UCSD-AML1 (cell line): ENCODE results near the gene SND1.
"Not testable (repeated sequence)": the region's sequence is repeated elsewhere in the genome, so short reads cannot be mapped to it uniquely, and the experiment has no call there.

Experiments
- DNase-seq: peaks from one replicate; lab custom pipeline; 2025; ENCODE audit not compliant: unreplicated experiment; lab: John Stamatoyannopoulos, UW

The SND1 gene

GRCh38 chr7:127953423-127954356 lies 301.7 kb downstream of the SND1 start:
- no peak for DNase-seq

GRCh38 chr7:127954357-127954748 lies 302.4 kb downstream of the SND1 start:
- DNase-seq, result no peak

- no peak for DNase-seq
Observed at GRCh38 chr7:127955051-127955531, 303.1 kb downstream of the SND1 start.

GRCh38 chr7:127957886-127958285 lies 305.9 kb downstream of the SND1 start:
- DNase-seq, result no peak

GRCh38 chr7:127959770-127960169 lies 307.8 kb downstream of the SND1 start:
- no peak for DNase-seq

GRCh38 chr7:127961786-127962453 lies 309.9 kb downstream of the SND1 start:
- no peak for DNase-seq

GRCh38 chr7:127962589-127963361 lies 310.8 kb downstream of the SND1 start:
- no peak for DNase-seq

GRCh38 chr7:127963850-127964249 lies 311.9 kb downstream of the SND1 start:
- not testable (repeated sequence) for DNase-seq

GRCh38 chr7:127967281-127967680 lies 315.3 kb downstream of the SND1 start:
- DNase-seq, result no peak

GRCh38 chr7:127968547-127968946 lies 316.6 kb downstream of the SND1 start:
- DNase-seq, result no peak

GRCh38 chr7:127973832-127974231 lies 321.8 kb downstream of the SND1 start:
- no peak for DNase-seq

GRCh38 chr7:127974446-127975035 lies 322.5 kb downstream of the SND1 start:
- DNase-seq, result no peak

- DNase-seq, result no peak
Observed at GRCh38 chr7:127976056-127976737, 324.2 kb downstream of the SND1 start.

GRCh38 chr7:127976738-127977120 lies 324.7 kb downstream of the SND1 start:
- DNase-seq, result no peak

GRCh38 chr7:127978421-127978820 lies 326.4 kb downstream of the SND1 start:
- no peak for DNase-seq

GRCh38 chr7:127979113-127979727 lies 327.2 kb downstream of the SND1 start:
- DNase-seq, result no peak

- DNase-seq, result no peak
Observed at GRCh38 chr7:127979728-127980126, 327.7 kb downstream of the SND1 start.

- DNase-seq, result no peak
Observed at GRCh38 chr7:127980901-127981300, 328.9 kb downstream of the SND1 start.

- DNase-seq, result no peak
Observed at GRCh38 chr7:127981965-127982364, 330.0 kb downstream of the SND1 start.

GRCh38 chr7:127983804-127984332 lies 331.9 kb downstream of the SND1 start:
- DNase-seq, result no peak
